ENCODE results near the gene WDR72. TPM values are rescaled to one million over a fixed set of nuclear protein-coding genes. Genes with fewer than 3 reads are reported as not detected.
"Not testable (repeated sequence)": the region's sequence is repeated elsewhere in the genome, so short reads cannot be mapped to it uniquely, and the experiment has no call there.

The WDR72 gene
- total and polyA plus RNA-seq, 5 donors from 2014 or later, result not detected

DNA sequence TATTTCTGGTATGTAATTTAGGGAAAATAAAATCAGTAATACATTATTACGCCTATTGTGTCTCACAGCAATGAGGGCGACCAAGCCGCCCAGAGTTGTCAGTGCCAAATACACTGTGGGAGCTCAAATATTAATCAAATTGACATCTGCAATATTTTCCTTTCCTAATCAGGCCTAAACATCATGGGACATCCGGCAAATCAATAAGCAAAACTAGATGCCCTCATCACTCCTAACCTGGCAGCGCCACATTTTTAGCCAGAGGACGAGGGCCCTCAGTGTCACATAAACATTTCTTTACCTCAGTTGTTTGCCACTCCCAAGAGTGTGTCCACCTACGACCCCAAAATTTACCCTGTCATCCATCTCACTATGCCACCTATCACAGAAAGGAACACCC is 64.1 kb downstream of the WDR72 start:
- no peak for DNase-seq
- Histone ChIP-seq H3K27me3 (ENCODE audit: control insufficient read depth, insufficient read depth, low read length) (no peaks in the 10 kb centered on the region), H3K4me1 (ENCODE audit: control insufficient read depth, insufficient read depth, low read length, poor library complexity, severe bottlenecking) (no peaks in the 10 kb centered on the region), H3K9me3 (ENCODE audit: control insufficient read depth in 2 of 2, low read length in 2 of 2) (no peaks in the 10 kb centered on the region), H3K4me3 (ENCODE audit: low read depth, low read length) (no peak overlapping the region), H3K36me3 (ENCODE audit: control insufficient read depth, insufficient read depth, low read length) (no peaks in the 10 kb centered on the region), H3K27ac (ENCODE audit: insufficient read depth, low read length, poor library complexity, severe bottlenecking) (no peak overlapping the region)
- H3K9me3 Mint-ChIP-seq, result peaks cover 0 to 5% (median 0%) of the 10 kb centered on the region in 7 donors
- no peak for ATAC-seq (ENCODE audit: low read depth in 2 of 2)
- no peak overlapping the region for H3K4me3 Mint-ChIP-seq
- no peak overlapping the region for H3K27ac Mint-ChIP-seq
- no peaks in the 10 kb centered on the region for H3K36me3 Mint-ChIP-seq
- H3K4me1 Mint-ChIP-seq, result no peaks in the 10 kb centered on the region
- peaks cover 4% of the 10 kb centered on the region for H3K27me3 Mint-ChIP-seq

DNA sequence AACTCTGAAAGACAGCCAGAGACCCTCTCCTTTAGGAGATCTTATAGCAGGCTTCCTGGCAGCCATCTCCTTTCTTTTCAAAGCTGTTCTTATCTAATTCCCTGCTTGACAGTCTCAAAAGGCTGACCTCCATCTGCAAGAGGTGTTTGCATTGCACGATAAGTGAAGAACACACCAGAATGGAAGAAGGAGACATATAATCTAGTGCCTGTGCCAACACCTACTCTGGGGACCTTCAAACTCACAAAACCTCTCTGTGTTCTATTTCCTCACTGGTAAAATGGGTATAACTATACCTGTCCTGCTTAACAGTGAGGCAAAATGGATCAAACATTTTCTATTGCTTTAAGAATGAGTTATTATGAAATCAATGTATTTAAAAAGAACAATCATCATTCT is 65.0 kb downstream of the WDR72 start:
- no peaks in the 10 kb centered on the region for H3K4me1 Mint-ChIP-seq
- no peaks in the 10 kb centered on the region for H3K27me3 ChIP-seq (ENCODE audit: control insufficient read depth, insufficient read depth, low read length)
- no peak for DNase-seq
- H3K9me3 Mint-ChIP-seq, result peaks cover 0 to 7% (median 0%) of the 10 kb centered on the region in 7 donors
- H3K36me3 ChIP-seq (ENCODE audit: control insufficient read depth, insufficient read depth, low read length), result no peaks in the 10 kb centered on the region
- H3K4me3 ChIP-seq (ENCODE audit: low read depth, low read length), result no peak overlapping the region
- ATAC-seq (ENCODE audit: low read depth in 2 of 2), result no peak
- no peaks in the 10 kb centered on the region for H3K36me3 Mint-ChIP-seq
- no peaks in the 10 kb centered on the region for H3K9me3 ChIP-seq (ENCODE audit: control insufficient read depth in 2 of 2, low read length in 2 of 2)
- H3K27me3 Mint-ChIP-seq, result peaks cover 4% of the 10 kb centered on the region
- H3K27ac ChIP-seq (ENCODE audit: insufficient read depth, low read length, poor library complexity, severe bottlenecking), result no peak overlapping the region
- no peak overlapping the region for H3K27ac Mint-ChIP-seq
- H3K4me3 Mint-ChIP-seq, result peak overlapping the region in 1 of 4 donors; percentile 27
- no peaks in the 10 kb centered on the region for H3K4me1 ChIP-seq (ENCODE audit: control insufficient read depth, insufficient read depth, low read length, poor library complexity, severe bottlenecking)

DNA sequence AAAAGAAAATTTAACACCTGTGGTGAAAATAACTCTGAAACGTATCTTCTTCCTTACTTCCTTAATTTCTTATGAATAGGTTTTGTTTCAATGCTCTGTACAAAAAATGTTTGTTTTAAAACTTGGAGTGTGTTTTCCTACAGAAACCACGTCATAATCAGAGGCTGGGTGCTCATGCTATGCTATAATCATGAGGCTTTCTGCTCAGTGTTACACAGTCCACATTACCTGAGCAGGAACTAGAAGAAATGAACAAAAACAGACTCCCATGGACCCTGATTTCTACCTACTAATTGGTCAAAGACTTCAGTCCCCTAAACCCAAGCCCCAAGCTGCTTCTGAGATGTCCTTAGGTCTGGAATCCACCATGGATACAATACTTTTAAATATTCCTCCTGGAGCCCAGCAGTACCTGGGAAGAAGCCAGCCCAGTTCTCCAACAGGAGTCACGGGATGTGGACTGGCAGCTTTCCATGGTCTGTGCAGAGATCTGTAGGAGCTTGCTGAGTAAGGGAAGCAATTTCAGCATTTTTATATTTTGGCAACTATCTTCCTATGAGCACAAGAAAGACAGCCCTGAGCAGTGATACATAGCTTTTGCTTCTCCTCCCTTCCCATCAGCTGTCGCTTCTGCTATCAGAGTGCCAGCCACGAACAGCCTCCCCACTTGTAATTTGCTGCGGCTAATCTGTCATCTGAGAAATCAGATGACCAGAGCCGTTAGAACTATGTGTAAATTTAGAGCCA is 65.6 kb downstream of the WDR72 start:
- Mint-ChIP-seq H3K36me3 (no peaks in the 10 kb centered on the region), H3K9me3 (peaks cover 0 to 7% (median 0%) of the 10 kb centered on the region in 7 donors), H3K27me3 (peaks cover 4% of the 10 kb centered on the region), H3K4me1 (no peaks in the 10 kb centered on the region), H3K4me3 (peak overlapping the region in 1 of 4 donors; percentile 27), H3K27ac (no peak overlapping the region)
- Histone ChIP-seq H3K9me3 (ENCODE audit: control insufficient read depth in 2 of 2, low read length in 2 of 2) (no peaks in the 10 kb centered on the region), H3K27ac (ENCODE audit: insufficient read depth, low read length, poor library complexity, severe bottlenecking) (no peak overlapping the region), H3K36me3 (ENCODE audit: control insufficient read depth, insufficient read depth, low read length) (no peaks in the 10 kb centered on the region), H3K27me3 (ENCODE audit: control insufficient read depth, insufficient read depth, low read length) (no peaks in the 10 kb centered on the region), H3K4me3 (ENCODE audit: low read depth, low read length) (no peak overlapping the region), H3K4me1 (ENCODE audit: control insufficient read depth, insufficient read depth, low read length, poor library complexity, severe bottlenecking) (no peaks in the 10 kb centered on the region)
- DNase-seq (no peak), ATAC-seq (ENCODE audit: low read depth in 2 of 2) (no peak)

GRCh38 chr15:53684162-53684561 is 75.3 kb downstream of the WDR72 start:
- H3K4me3 ChIP-seq (ENCODE audit: low read depth, low read length); H3K27me3 ChIP-seq (ENCODE audit: control insufficient read depth, insufficient read depth, low read length); H3K27ac Mint-ChIP-seq; H3K27me3 Mint-ChIP-seq; H3K4me1 Mint-ChIP-seq; DNase-seq; H3K27ac ChIP-seq (ENCODE audit: insufficient read depth, low read length, poor library complexity, severe bottlenecking); H3K9me3 Mint-ChIP-seq; H3K4me3 Mint-ChIP-seq; H3K4me1 ChIP-seq (ENCODE audit: control insufficient read depth, insufficient read depth, low read length, poor library complexity, severe bottlenecking); H3K36me3 ChIP-seq (ENCODE audit: control insufficient read depth, insufficient read depth, low read length); ATAC-seq (ENCODE audit: low read depth in 2 of 2); H3K9me3 ChIP-seq (ENCODE audit: control insufficient read depth in 2 of 2, low read length in 2 of 2); H3K36me3 Mint-ChIP-seq: not testable (repeated sequence)

DNA sequence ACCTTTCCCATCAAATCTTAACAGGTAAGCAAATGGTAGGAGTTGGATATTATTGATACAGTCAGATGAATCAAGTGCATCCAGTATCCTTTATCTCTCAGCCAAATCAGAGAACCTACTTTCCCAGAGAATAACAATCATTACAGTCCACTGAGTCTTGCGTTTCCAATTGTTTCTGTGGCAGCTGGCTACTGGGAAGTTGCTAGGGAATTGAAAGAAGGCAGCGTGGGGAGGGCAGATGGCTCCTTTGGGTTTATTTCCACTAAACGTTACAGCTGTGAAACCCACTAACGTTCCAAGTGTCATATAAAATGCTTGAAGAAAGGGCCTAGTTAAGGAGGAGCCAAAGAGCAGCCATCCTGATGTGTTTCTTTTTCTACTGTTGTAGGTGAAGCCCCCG is 78.4 kb downstream of the WDR72 start:
- no peaks in the 10 kb centered on the region for H3K36me3 ChIP-seq (ENCODE audit: control insufficient read depth, insufficient read depth, low read length)
- Mint-ChIP-seq H3K27ac (no peak overlapping the region), H3K4me1 (no peaks in the 10 kb centered on the region), H3K4me3 (no peak overlapping the region), H3K36me3 (no peaks in the 10 kb centered on the region), H3K27me3 (no peaks in the 10 kb centered on the region), H3K9me3 (peaks cover 0 to 3% (median 0%) of the 10 kb centered on the region in 7 donors)
- no peaks in the 10 kb centered on the region for H3K9me3 ChIP-seq (ENCODE audit: control insufficient read depth in 2 of 2, low read length in 2 of 2)
- DNase-seq (no peak), ATAC-seq (ENCODE audit: low read depth in 2 of 2) (no peak)
- H3K27me3 ChIP-seq (ENCODE audit: control insufficient read depth, insufficient read depth, low read length), result no peaks in the 10 kb centered on the region
- H3K4me3 ChIP-seq (ENCODE audit: low read depth, low read length), result no peak overlapping the region
- H3K4me1 ChIP-seq (ENCODE audit: control insufficient read depth, insufficient read depth, low read length, poor library complexity, severe bottlenecking), result no peaks in the 10 kb centered on the region
- no peak overlapping the region for H3K27ac ChIP-seq (ENCODE audit: insufficient read depth, low read length, poor library complexity, severe bottlenecking)

DNA sequence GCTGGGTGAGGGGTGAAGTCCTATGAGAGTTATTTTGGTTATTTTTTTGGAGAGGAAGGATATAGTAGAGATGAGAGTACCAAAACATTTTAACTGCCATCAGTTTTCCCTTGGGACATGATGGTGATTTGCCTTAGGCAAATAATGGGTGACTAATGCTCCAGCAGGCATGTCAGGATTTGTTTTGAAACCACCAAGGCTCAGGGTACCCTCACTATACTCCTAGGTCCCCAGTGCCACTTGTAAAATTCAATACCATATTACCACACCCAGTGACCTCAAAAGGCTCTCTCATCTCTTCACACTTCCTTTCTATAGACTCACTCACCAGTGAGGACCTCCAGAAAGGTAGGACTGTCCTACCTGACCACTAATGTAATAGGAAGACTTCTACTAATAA is 83.6 kb downstream of the WDR72 start:
- H3K27me3 Mint-ChIP-seq, result no peaks in the 10 kb centered on the region
- ATAC-seq (ENCODE audit: low read depth in 2 of 2), result no peak
- DNase-seq, result no peak

DNA sequence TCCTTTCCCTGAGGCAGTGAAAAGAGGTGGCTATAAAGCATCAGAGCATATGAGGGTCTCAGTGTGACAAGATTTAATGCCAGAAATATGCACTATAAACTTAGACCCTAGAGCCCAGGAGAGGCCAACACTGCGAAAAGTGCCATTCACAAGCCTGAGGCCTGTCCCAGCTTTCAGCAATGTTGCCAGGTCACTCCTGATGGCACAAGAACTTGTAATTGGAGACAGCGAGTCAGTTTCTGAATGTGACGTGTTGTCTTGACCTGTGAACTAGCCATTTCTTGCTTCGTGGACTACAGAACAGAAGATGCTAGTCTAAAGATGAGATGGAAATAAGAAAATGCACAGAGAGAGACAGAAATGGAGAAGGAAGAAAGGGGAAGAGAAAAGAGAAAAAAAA is 87.9 kb downstream of the WDR72 start:
- H3K27ac Mint-ChIP-seq, result no peak overlapping the region
- H3K9me3 Mint-ChIP-seq, result peaks cover 0 to 5% (median 0%) of the 10 kb centered on the region in 7 donors
- Histone ChIP-seq H3K4me1 (ENCODE audit: control insufficient read depth, insufficient read depth, low read length, poor library complexity, severe bottlenecking) (no peaks in the 10 kb centered on the region), H3K36me3 (ENCODE audit: control insufficient read depth, insufficient read depth, low read length) (no peaks in the 10 kb centered on the region), H3K27ac (ENCODE audit: insufficient read depth, low read length, poor library complexity, severe bottlenecking) (no peak overlapping the region), H3K27me3 (ENCODE audit: control insufficient read depth, insufficient read depth, low read length) (no peaks in the 10 kb centered on the region), H3K4me3 (ENCODE audit: low read depth, low read length) (no peak overlapping the region), H3K9me3 (ENCODE audit: control insufficient read depth in 2 of 2, low read length in 2 of 2) (no peaks in the 10 kb centered on the region)
- H3K4me1 Mint-ChIP-seq, result no peaks in the 10 kb centered on the region
- ATAC-seq (ENCODE audit: low read depth in 2 of 2), result no peak
- no peaks in the 10 kb centered on the region for H3K36me3 Mint-ChIP-seq
- DNase-seq, result no peak
- H3K4me3 Mint-ChIP-seq, result no peak overlapping the region
- no peaks in the 10 kb centered on the region for H3K27me3 Mint-ChIP-seq

More for the DNA sequence above, 83.6 kb downstream of the WDR72 start:
- Mint-ChIP-seq H3K36me3 (no peaks in the 10 kb centered on the region), H3K4me1 (no peaks in the 10 kb centered on the region), H3K9me3 (peaks cover 0 to 4% (median 3%) of the 10 kb centered on the region in 7 donors), H3K27ac (no peak overlapping the region), H3K4me3 (no peak overlapping the region)
- no peak overlapping the region for H3K4me3 ChIP-seq (ENCODE audit: low read depth, low read length)
- no peaks in the 10 kb centered on the region for H3K36me3 ChIP-seq (ENCODE audit: control insufficient read depth, insufficient read depth, low read length)
- no peaks in the 10 kb centered on the region for H3K4me1 ChIP-seq (ENCODE audit: control insufficient read depth, insufficient read depth, low read length, poor library complexity, severe bottlenecking)
- no peaks in the 10 kb centered on the region for H3K27me3 ChIP-seq (ENCODE audit: control insufficient read depth, insufficient read depth, low read length)
- no peaks in the 10 kb centered on the region for H3K9me3 ChIP-seq (ENCODE audit: control insufficient read depth in 2 of 2, low read length in 2 of 2)
- H3K27ac ChIP-seq (ENCODE audit: insufficient read depth, low read length, poor library complexity, severe bottlenecking), result no peak overlapping the region

DNA sequence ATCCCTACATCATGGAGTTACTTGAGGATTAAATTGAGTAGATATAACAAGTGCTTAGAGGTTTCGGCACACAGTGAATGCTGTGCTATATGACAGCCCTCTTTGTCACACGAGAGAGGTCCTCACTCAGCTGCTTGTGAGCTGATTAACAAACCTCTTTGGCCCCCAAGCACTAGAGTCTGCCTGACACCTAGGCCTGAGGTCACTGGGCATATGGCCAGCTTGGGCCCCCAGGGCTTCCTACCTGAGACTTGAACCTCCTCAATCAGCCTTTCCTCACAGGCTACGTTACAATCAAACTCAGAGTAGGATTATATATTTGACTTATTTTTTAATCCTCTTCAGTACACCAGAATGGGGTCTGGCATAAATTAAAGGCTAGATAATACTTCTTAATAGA is 88.8 kb downstream of the WDR72 start:
- H3K27ac Mint-ChIP-seq, result no peak overlapping the region
- Histone ChIP-seq H3K4me1 (ENCODE audit: control insufficient read depth, insufficient read depth, low read length, poor library complexity, severe bottlenecking) (no peaks in the 10 kb centered on the region), H3K27me3 (ENCODE audit: control insufficient read depth, insufficient read depth, low read length) (no peaks in the 10 kb centered on the region), H3K4me3 (ENCODE audit: low read depth, low read length) (no peak overlapping the region), H3K27ac (ENCODE audit: insufficient read depth, low read length, poor library complexity, severe bottlenecking) (no peak overlapping the region), H3K9me3 (ENCODE audit: control insufficient read depth in 2 of 2, low read length in 2 of 2) (no peaks in the 10 kb centered on the region), H3K36me3 (ENCODE audit: control insufficient read depth, insufficient read depth, low read length) (no peaks in the 10 kb centered on the region)
- no peaks in the 10 kb centered on the region for H3K27me3 Mint-ChIP-seq
- ATAC-seq (ENCODE audit: low read depth in 2 of 2) (no peak), DNase-seq (no peak)
- H3K4me1 Mint-ChIP-seq, result no peaks in the 10 kb centered on the region
- H3K4me3 Mint-ChIP-seq, result no peak overlapping the region
- H3K9me3 Mint-ChIP-seq, result peaks cover 0 to 5% (median 0%) of the 10 kb centered on the region in 7 donors
- no peaks in the 10 kb centered on the region for H3K36me3 Mint-ChIP-seq

All from CD4-positive, CD25-positive, alpha-beta regulatory T cell (primary cell).